CD8-positive, alpha-beta memory T cell (primary cell): ENCODE measurements around the gene ZMPSTE24. TPM values are rescaled to one million over a fixed set of nuclear protein-coding genes. Genes with fewer than 3 reads are reported as not detected.

Source experiments
- CTCF ChIA-PET: fragments of 350-600 bp; sonication (Branson Sonifier 250); formaldehyde crosslinking; loops from one replicate; lab custom pipeline; 2021; ENCODE audit warnings: antibody characterized with exemption; lab: Charles Lee
- POLR2A ChIA-PET: fragments of 350-600 bp; sonication (Branson Sonifier 250); formaldehyde crosslinking; loops from one replicate; lab custom pipeline; 2021; ENCODE audit warnings: antibody characterized with exemption; lab: Charles Lee
- DNase-seq, 5 donors: peaks; one replicate each; pipeline versions ENCODE4 v3.0.0 to v3.0.0-alpha.2; 2020 to 2022; ENCODE audit warnings: mixed read lengths in 1 of 5
- H3K27ac ChIP-seq: one replicate; pipeline ENCODE4 v1.7.0; 2013; ENCODE audit warnings: low read depth, mild to moderate bottlenecking, low read length, moderate library complexity
- H3K27me3 ChIP-seq: 2 replicates; pipeline ENCODE4 v1.7.0; 2013; ENCODE audit warnings: low read length, mild to moderate bottlenecking; ENCODE audit not compliant: insufficient read depth, poor library complexity, severe bottlenecking
- H3K36me3 ChIP-seq: 2 replicates; pipeline ENCODE4 v1.7.0; 2013; ENCODE audit warnings: mild to moderate bottlenecking, low read length, moderate library complexity; ENCODE audit not compliant: insufficient read depth
- H3K4me1 ChIP-seq: 2 replicates; pipeline ENCODE4 v1.7.0; 2013; ENCODE audit warnings: mild to moderate bottlenecking, low read length, moderate library complexity; ENCODE audit not compliant: insufficient read depth
- H3K4me3 ChIP-seq: 2 replicates; pipeline ENCODE4 v1.7.0; 2013; ENCODE audit warnings: mild to moderate bottlenecking, low read length
- H3K9me3 ChIP-seq: 2 replicates; pipeline ENCODE4 v1.7.0; 2013; ENCODE audit warnings: mild to moderate bottlenecking, low read length
- H3K27ac Mint-ChIP-seq, 8 donors: one replicate each; pipeline ENCODE4 v1.8.0; 2020 to 2021; ENCODE audit warnings: mixed read lengths in 8 of 8, mild to moderate bottlenecking in 6 of 8, inconsistent platforms in 3 of 8, moderate library complexity in 3 of 8
- H3K27me3 Mint-ChIP-seq, 2 donors: one replicate each; pipeline ENCODE4 v1.8.0; 2020 to 2021; ENCODE audit warnings: mixed read lengths in 2 of 2, mild to moderate bottlenecking in 1 of 2, moderate library complexity in 1 of 2
- H3K36me3 Mint-ChIP-seq, 3 donors: one replicate each; pipeline ENCODE4 v1.8.0; 2020 to 2021; ENCODE audit warnings: mixed read lengths in 3 of 3, inconsistent platforms in 1 of 3, mild to moderate bottlenecking in 1 of 3
- H3K4me1 Mint-ChIP-seq, 3 donors: one replicate each; pipeline ENCODE4 v1.8.0; 2020 to 2021; ENCODE audit warnings: mixed read lengths in 3 of 3, inconsistent platforms in 1 of 3, mild to moderate bottlenecking in 1 of 3
- H3K4me3 Mint-ChIP-seq, 7 donors: one replicate each; pipeline ENCODE4 v1.8.0; 2020 to 2021; ENCODE audit warnings: mixed read lengths in 7 of 7, mild to moderate bottlenecking in 6 of 7, moderate library complexity in 4 of 7, inconsistent platforms in 2 of 7
- H3K9me3 Mint-ChIP-seq, 5 donors: one replicate each; pipeline ENCODE4 v1.8.0; 2020 to 2022; ENCODE audit warnings: mixed read lengths in 5 of 5, mild to moderate bottlenecking in 3 of 5, moderate library complexity in 2 of 5, inconsistent platforms in 1 of 5
- polyA plus RNA-seq: library from polyadenylated mRNA; unstranded; fragments of 300-500 nt; fragmentation: Illumina TruSeq; gene quantifications from one replicate; pipeline ENCODE4 v1.2.3, GENCODE V29; 2021
- total RNA-seq, 2 experiments: library from RNA; stranded (reverse); gene quantifications; one replicate each; pipeline ENCODE4 v1.2.3, GENCODE V29; 2021

ZMPSTE24 gene
- total and polyA plus RNA-seq, 3 experiments from 2014 or later: 32.5 to 53.7 (median 51.0) TPM

GRCh38 chr1:40300249-40300567, 42.2 kb downstream of the ZMPSTE24 start:
- no peaks in the 10 kb centered on the region for H3K27me3 ChIP-seq
- H3K36me3 ChIP-seq: no peaks in the 10 kb centered on the region
- no peak overlapping the region for H3K27ac ChIP-seq
- Mint-ChIP-seq H3K36me3 (no peaks in the 10 kb centered on the region), H3K27me3 (no peaks in the 10 kb centered on the region), H3K9me3 (no peaks in the 10 kb centered on the region), H3K4me3 (no peak overlapping the region), H3K4me1 (no peaks in the 10 kb centered on the region), H3K27ac (no peak overlapping the region)
- no peaks in the 10 kb centered on the region for H3K4me1 ChIP-seq
- POLR2A ChIA-PET: no interaction called here
- CTCF ChIA-PET: interaction anchor here (1.1 kb wide), 1 partner anchor 215 kb away, joined by 3 read pairs; no protein-coding TSS in a partner anchor
- no peaks in the 10 kb centered on the region for H3K9me3 ChIP-seq
- no peak overlapping the region for H3K4me3 ChIP-seq
- DNase-seq: no peak

- Histone ChIP-seq H3K4me1 (no peaks in the 10 kb centered on the region), H3K36me3 (no peaks in the 10 kb centered on the region), H3K27ac (no peak overlapping the region), H3K4me3 (no peak overlapping the region), H3K9me3 (no peaks in the 10 kb centered on the region), H3K27me3 (no peaks in the 10 kb centered on the region)
- Mint-ChIP-seq H3K27me3 (no peaks in the 10 kb centered on the region), H3K4me1 (no peaks in the 10 kb centered on the region), H3K4me3 (no peak overlapping the region), H3K36me3 (no peaks in the 10 kb centered on the region), H3K27ac (no peak overlapping the region), H3K9me3 (no peaks in the 10 kb centered on the region)
- no peak for DNase-seq
- CTCF ChIA-PET: interaction anchor here (1.1 kb wide), 1 partner anchor 216 kb away, joined by 3 read pairs; no protein-coding TSS in a partner anchor
- POLR2A ChIA-PET: no interaction called here
Measured at GRCh38 chr1:40300651-40301050, 42.6 kb downstream of the ZMPSTE24 start.

GRCh38 chr1:40301066-40301465, 43.0 kb downstream of the ZMPSTE24 start:
- no peak overlapping the region for H3K4me3 Mint-ChIP-seq
- H3K4me3 ChIP-seq: no peak overlapping the region
- no peaks in the 10 kb centered on the region for H3K4me1 ChIP-seq
- H3K27me3 Mint-ChIP-seq: no peaks in the 10 kb centered on the region
- no peak for DNase-seq
- ChIA-PET CTCF (interaction anchor here (0.9 to 1.1 kb wide), 2 partner anchors 10 to 216 kb away, joined by 3 read pairs; no protein-coding TSS in a partner anchor), POLR2A (no interaction called here)
- no peaks in the 10 kb centered on the region for H3K36me3 ChIP-seq
- H3K36me3 Mint-ChIP-seq: no peaks in the 10 kb centered on the region
- H3K4me1 Mint-ChIP-seq: no peaks in the 10 kb centered on the region
- H3K27ac Mint-ChIP-seq: no peak overlapping the region
- no peak overlapping the region for H3K27ac ChIP-seq
- H3K9me3 ChIP-seq: no peaks in the 10 kb centered on the region
- no peaks in the 10 kb centered on the region for H3K9me3 Mint-ChIP-seq
- H3K27me3 ChIP-seq: no peaks in the 10 kb centered on the region

- POLR2A ChIA-PET: no interaction called here
Measured at GRCh38 chr1:40301541-40302299, 43.7 kb downstream of the ZMPSTE24 start.

GRCh38 chr1:40302475-40302874, 44.4 kb downstream of the ZMPSTE24 start:
- Histone ChIP-seq H3K27ac (no peak overlapping the region), H3K4me1 (no peaks in the 10 kb centered on the region), H3K9me3 (no peaks in the 10 kb centered on the region), H3K4me3 (no peak overlapping the region), H3K36me3 (no peaks in the 10 kb centered on the region), H3K27me3 (no peaks in the 10 kb centered on the region)
- no peak for DNase-seq
- no peaks in the 10 kb centered on the region for H3K4me1 Mint-ChIP-seq
- H3K36me3 Mint-ChIP-seq: no peaks in the 10 kb centered on the region
- H3K9me3 Mint-ChIP-seq: no peaks in the 10 kb centered on the region
- ChIA-PET CTCF (no interaction called here), POLR2A (no interaction called here)
- H3K27me3 Mint-ChIP-seq: no peaks in the 10 kb centered on the region
- H3K27ac Mint-ChIP-seq: no peak overlapping the region
- H3K4me3 Mint-ChIP-seq: no peak overlapping the region

More at GRCh38 chr1:40301541-40302299, 43.7 kb downstream of the ZMPSTE24 start:
- Histone ChIP-seq H3K9me3 (no peaks in the 10 kb centered on the region), H3K27me3 (no peaks in the 10 kb centered on the region), H3K4me3 (no peak overlapping the region), H3K36me3 (no peaks in the 10 kb centered on the region), H3K27ac (no peak overlapping the region), H3K4me1 (no peaks in the 10 kb centered on the region)
- CTCF ChIA-PET: interaction anchor here (0.9 kb wide), 1 partner anchor 10 kb away, joined by 3 read pairs; no protein-coding TSS in a partner anchor
- Mint-ChIP-seq H3K27ac (no peak overlapping the region), H3K4me1 (no peaks in the 10 kb centered on the region), H3K4me3 (no peak overlapping the region), H3K27me3 (no peaks in the 10 kb centered on the region), H3K36me3 (no peaks in the 10 kb centered on the region), H3K9me3 (no peaks in the 10 kb centered on the region)
- no peak for DNase-seq

GRCh38 chr1:40303051-40303771, 45.2 kb downstream of the ZMPSTE24 start:
- no peaks in the 10 kb centered on the region for H3K27me3 ChIP-seq
- no peaks in the 10 kb centered on the region for H3K4me1 ChIP-seq
- no peaks in the 10 kb centered on the region for H3K36me3 ChIP-seq
- ChIA-PET POLR2A (no interaction called here), CTCF (no interaction called here)
- H3K4me3 Mint-ChIP-seq: no peak overlapping the region
- DNase-seq: no peak
- H3K27ac Mint-ChIP-seq: no peak overlapping the region
- H3K9me3 ChIP-seq: no peaks in the 10 kb centered on the region
- H3K9me3 Mint-ChIP-seq: no peaks in the 10 kb centered on the region
- no peaks in the 10 kb centered on the region for H3K4me1 Mint-ChIP-seq
- H3K36me3 Mint-ChIP-seq: no peaks in the 10 kb centered on the region
- no peak overlapping the region for H3K27ac ChIP-seq
- no peaks in the 10 kb centered on the region for H3K27me3 Mint-ChIP-seq
- H3K4me3 ChIP-seq: no peak overlapping the region

GRCh38 chr1:40303790-40304189, 45.8 kb downstream of the ZMPSTE24 start:
- Mint-ChIP-seq H3K4me1 (no peaks in the 10 kb centered on the region), H3K36me3 (no peaks in the 10 kb centered on the region), H3K9me3 (no peaks in the 10 kb centered on the region), H3K4me3 (no peak overlapping the region), H3K27ac (no peak overlapping the region), H3K27me3 (no peaks in the 10 kb centered on the region)
- H3K27me3 ChIP-seq: no peaks in the 10 kb centered on the region
- H3K36me3 ChIP-seq: no peaks in the 10 kb centered on the region
- no peak overlapping the region for H3K27ac ChIP-seq
- no peaks in the 10 kb centered on the region for H3K4me1 ChIP-seq
- CTCF ChIA-PET: interaction anchor here (1.2 kb wide), 1 partner anchor 11 kb away, joined by 3 read pairs; no protein-coding TSS in a partner anchor
- no peak overlapping the region for H3K4me3 ChIP-seq
- POLR2A ChIA-PET: no interaction called here
- no peak for DNase-seq
- no peaks in the 10 kb centered on the region for H3K9me3 ChIP-seq

- Mint-ChIP-seq H3K9me3 (no peaks in the 10 kb centered on the region), H3K36me3 (no peaks in the 10 kb centered on the region), H3K27ac (no peak overlapping the region), H3K27me3 (no peaks in the 10 kb centered on the region), H3K4me3 (no peak overlapping the region), H3K4me1 (no peaks in the 10 kb centered on the region)
- H3K9me3 ChIP-seq: no peaks in the 10 kb centered on the region
- CTCF ChIA-PET: interaction anchor here (1.0 kb wide), 1 partner anchor 152 kb away, joined by 3 read pairs; no protein-coding TSS in a partner anchor
- no peak overlapping the region for H3K4me3 ChIP-seq
- no peak overlapping the region for H3K27ac ChIP-seq
- POLR2A ChIA-PET: no interaction called here
- DNase-seq: no peak
- H3K27me3 ChIP-seq: no peaks in the 10 kb centered on the region
- H3K4me1 ChIP-seq: no peaks in the 10 kb centered on the region
- H3K36me3 ChIP-seq: no peaks in the 10 kb centered on the region
Measured at GRCh38 chr1:40305451-40305850, 47.4 kb downstream of the ZMPSTE24 start.
